ENCODE data around the gene SRGAP2C. TPM values are rescaled to one million over a fixed set of nuclear protein-coding genes. Genes with fewer than 3 reads are reported as not detected.
"Not testable (repeated sequence)": the region's sequence is repeated elsewhere in the genome, so short reads cannot be mapped to it uniquely, and the experiment has no call there.

Gene SRGAP2C
- total RNA-seq, 1 experiment from 2014 or later: 49.9 TPM

- H2AFZ ChIP-seq; H3F3A ChIP-seq (ENCODE audit: insufficient read depth, low read depth); H3K9me3 ChIP-seq (ENCODE audit: insufficient read depth, low read depth); H4K20me1 ChIP-seq (ENCODE audit: insufficient read depth); POLR2A ChIA-PET (ENCODE audit: unreplicated experiment); H3K4me1 ChIP-seq (replicated peaks; ENCODE audit: insufficient read depth); H3K36me3 ChIP-seq (ENCODE audit: low read depth); intact Hi-C loops (cut with micrococcal nuclease; ENCODE audit: unreplicated experiment); H3K27me3 ChIP-seq (ENCODE audit: insufficient read depth, low read depth); CTCF ChIA-PET; H3K79me2 ChIP-seq (ENCODE audit: low read depth); BruUV-seq (replicated peaks); H3K27ac ChIP-seq; H3K9me2 ChIP-seq (ENCODE audit: insufficient read depth); H3K4me3 ChIP-seq: not testable (repeated sequence)
- peak overlapping the region; percentile 43; the same call in 1 of the 2 replicates for H3K4me2 ChIP-seq
- peak in 1 of 2 experiments; percentile 74 for DNase-seq
Observed at GRCh38 chr1:121167225-121167738, 17.5 kb upstream of the SRGAP2C start.

- BruUV-seq (replicated peaks); H3K4me2 ChIP-seq; H3F3A ChIP-seq (ENCODE audit: insufficient read depth, low read depth): not testable (repeated sequence)
Observed at GRCh38 chr1:121168152-121168668, 16.6 kb upstream of the SRGAP2C start.

GRCh38 chr1:121176649-121177048 is 8.1 kb upstream of the SRGAP2C start:
- CTCF ChIA-PET; H3K4me2 ChIP-seq; POLR2A ChIA-PET (ENCODE audit: unreplicated experiment); BruUV-seq (replicated peaks); DNase-seq; intact Hi-C loops (cut with micrococcal nuclease; ENCODE audit: unreplicated experiment); H4K20me1 ChIP-seq (ENCODE audit: insufficient read depth); H3K79me2 ChIP-seq (ENCODE audit: low read depth); H3K27me3 ChIP-seq (ENCODE audit: insufficient read depth, low read depth); H3K9me2 ChIP-seq (ENCODE audit: insufficient read depth); H2AFZ ChIP-seq; H3K4me1 ChIP-seq (replicated peaks; ENCODE audit: insufficient read depth); H3F3A ChIP-seq (ENCODE audit: insufficient read depth, low read depth); H3K36me3 ChIP-seq (ENCODE audit: low read depth); H3K4me3 ChIP-seq; H3K27ac ChIP-seq; H3K9me3 ChIP-seq (ENCODE audit: insufficient read depth, low read depth): not testable (repeated sequence)

More at GRCh38 chr1:121168152-121168668, 16.6 kb upstream of the SRGAP2C start:
- H3K4me3 ChIP-seq; H3K36me3 ChIP-seq (ENCODE audit: low read depth); H4K20me1 ChIP-seq (ENCODE audit: insufficient read depth); CTCF ChIA-PET; H3K27ac ChIP-seq; H2AFZ ChIP-seq; H3K4me1 ChIP-seq (replicated peaks; ENCODE audit: insufficient read depth); POLR2A ChIA-PET (ENCODE audit: unreplicated experiment); intact Hi-C loops (cut with micrococcal nuclease; ENCODE audit: unreplicated experiment); DNase-seq; H3K79me2 ChIP-seq (ENCODE audit: low read depth); H3K9me2 ChIP-seq (ENCODE audit: insufficient read depth); H3K9me3 ChIP-seq (ENCODE audit: insufficient read depth, low read depth); H3K27me3 ChIP-seq (ENCODE audit: insufficient read depth, low read depth): not testable (repeated sequence)

- H3K27me3 ChIP-seq (ENCODE audit: insufficient read depth, low read depth); H3K79me2 ChIP-seq (ENCODE audit: low read depth); H2AFZ ChIP-seq; H3K36me3 ChIP-seq (ENCODE audit: low read depth); DNase-seq; H3K4me3 ChIP-seq; H3K4me2 ChIP-seq; H3K4me1 ChIP-seq (replicated peaks; ENCODE audit: insufficient read depth); intact Hi-C loops (cut with micrococcal nuclease; ENCODE audit: unreplicated experiment); BruUV-seq (replicated peaks); POLR2A ChIA-PET (ENCODE audit: unreplicated experiment); H3K9me2 ChIP-seq (ENCODE audit: insufficient read depth); H3F3A ChIP-seq (ENCODE audit: insufficient read depth, low read depth); H3K9me3 ChIP-seq (ENCODE audit: insufficient read depth, low read depth); H4K20me1 ChIP-seq (ENCODE audit: insufficient read depth); H3K27ac ChIP-seq; CTCF ChIA-PET: not testable (repeated sequence)
Observed at GRCh38 chr1:121178197-121178596, 6.6 kb upstream of the SRGAP2C start.

- H3K27ac ChIP-seq; CTCF ChIA-PET; H3K9me3 ChIP-seq (ENCODE audit: insufficient read depth, low read depth); H2AFZ ChIP-seq; BruUV-seq (replicated peaks); H3K27me3 ChIP-seq (ENCODE audit: insufficient read depth, low read depth); H3K4me1 ChIP-seq (replicated peaks; ENCODE audit: insufficient read depth); POLR2A ChIA-PET (ENCODE audit: unreplicated experiment); H3K36me3 ChIP-seq (ENCODE audit: low read depth); H3K9me2 ChIP-seq (ENCODE audit: insufficient read depth); H3K79me2 ChIP-seq (ENCODE audit: low read depth); H4K20me1 ChIP-seq (ENCODE audit: insufficient read depth); H3F3A ChIP-seq (ENCODE audit: insufficient read depth, low read depth); intact Hi-C loops (cut with micrococcal nuclease; ENCODE audit: unreplicated experiment): not testable (repeated sequence)
- Histone ChIP-seq H3K4me2 (peak overlapping the region; percentile 90), H3K4me3 (peak overlapping the region; percentile 65)
- peak; percentile 22 to 33 for DNase-seq
Observed at GRCh38 chr1:121183867-121184266, 908 bp upstream of the SRGAP2C start.

GRCh38 chr1:121185140-121185708 is 449 bp downstream of the SRGAP2C start:
- DNase-seq; H4K20me1 ChIP-seq (ENCODE audit: insufficient read depth); H3K9me3 ChIP-seq (ENCODE audit: insufficient read depth, low read depth); intact Hi-C loops (cut with micrococcal nuclease; ENCODE audit: unreplicated experiment); H3K4me1 ChIP-seq (replicated peaks; ENCODE audit: insufficient read depth); H3K4me2 ChIP-seq; H3K36me3 ChIP-seq (ENCODE audit: low read depth); BruUV-seq (replicated peaks); H2AFZ ChIP-seq; H3K9me2 ChIP-seq (ENCODE audit: insufficient read depth); POLR2A ChIA-PET (ENCODE audit: unreplicated experiment); H3K27me3 ChIP-seq (ENCODE audit: insufficient read depth, low read depth); CTCF ChIA-PET; H3F3A ChIP-seq (ENCODE audit: insufficient read depth, low read depth); H3K79me2 ChIP-seq (ENCODE audit: low read depth); H3K27ac ChIP-seq: not testable (repeated sequence)
- H3K4me3 ChIP-seq: peak overlapping the region; percentile 36; the same call in 1 of the 2 replicates

GRCh38 chr1:121186191-121186590 is 1.4 kb downstream of the SRGAP2C start:
- H3K4me3 ChIP-seq; H3K27ac ChIP-seq; BruUV-seq (replicated peaks); H3K36me3 ChIP-seq (ENCODE audit: low read depth); H3K79me2 ChIP-seq (ENCODE audit: low read depth); H3K27me3 ChIP-seq (ENCODE audit: insufficient read depth, low read depth); H3K4me2 ChIP-seq; H3K4me1 ChIP-seq (replicated peaks; ENCODE audit: insufficient read depth); H3F3A ChIP-seq (ENCODE audit: insufficient read depth, low read depth); CTCF ChIA-PET; POLR2A ChIA-PET (ENCODE audit: unreplicated experiment); DNase-seq; H3K9me3 ChIP-seq (ENCODE audit: insufficient read depth, low read depth); H2AFZ ChIP-seq; intact Hi-C loops (cut with micrococcal nuclease; ENCODE audit: unreplicated experiment); H4K20me1 ChIP-seq (ENCODE audit: insufficient read depth); H3K9me2 ChIP-seq (ENCODE audit: insufficient read depth): not testable (repeated sequence)

All from PC-9 (cell line).